K562 (cell line): ENCODE data around the gene P2RY8. TPM values are rescaled to one million over a fixed set of nuclear protein-coding genes. Genes with fewer than 3 reads are reported as not detected.

Experiments
- CBFA2T3 ChIP-seq: fragments of 450-650 bp; IDR thresholded peaks from 2 replicates; pipeline ENCODE4 v1.6.1; 2017
- EP300 ChIP-seq: IDR thresholded peaks from 2 replicates; pipeline ENCODE4 v1.6.1; 2012; ENCODE audit warnings: low read length, improper control_type of control experiment
- JUND ChIP-seq, 2 experiments: IDR thresholded peaks; 2 replicates in 1 of 2; 3 replicates in 1 of 2; pipeline ENCODE4 v1.6.1; 2011; ENCODE audit warnings: borderline replicate concordance in 2 of 2, low read depth in 2 of 2, low read length in 2 of 2, improper control_type of control experiment in 1 of 2, missing biosample characterization in 1 of 2, missing genetic modification characterization in 1 of 2, missing genetic modification reagents in 1 of 2
- KDM1A ChIP-seq, 2 experiments: fragments of 450-650 bp; IDR thresholded peaks; 2 replicates each; pipeline ENCODE4 v1.6.1; 2016; ENCODE audit warnings: mild to moderate bottlenecking in 2 of 2
- KDM4B ChIP-seq, 2 experiments: fragments of 450-650 bp in 1 of 2; sonication (generic) in 1 of 2; IDR thresholded peaks; 2 replicates each; pipeline ENCODE4 v1.6.1; 2016 to 2017; ENCODE audit warnings: borderline replicate concordance in 2 of 2, antibody characterized with exemption in 1 of 2, low read depth in 1 of 2, mild to moderate bottlenecking in 1 of 2
- KLF10 ChIP-seq: fragments of 250-450 bp; sonication (Bioruptor Pico); IDR thresholded peaks from 2 replicates; pipeline ENCODE4 v1.6.1; 2021; ENCODE audit warnings: matching md5 sums
- MIER1 ChIP-seq: fragments of 450-650 bp; IDR thresholded peaks from 2 replicates; pipeline ENCODE4 v1.6.1; 2016; ENCODE audit warnings: antibody characterized with exemption, mild to moderate bottlenecking, low read depth
- NFYB ChIP-seq: IDR thresholded peaks from 2 replicates; pipeline ENCODE4 v1.6.1; 2011; ENCODE audit warnings: mild to moderate bottlenecking, moderate library complexity; ENCODE audit not compliant: insufficient read length; ENCODE audit errors: extremely low read depth
- RB1 ChIP-seq: fragments of 450-650 bp; IDR thresholded peaks from 2 replicates; pipeline ENCODE4 v1.6.1; 2017; ENCODE audit warnings: low read depth, mild to moderate bottlenecking
- RBM22 ChIP-seq: fragments of 200-400 bp; formaldehyde crosslinking; IDR thresholded peaks from 2 replicates; pipeline ENCODE4 v1.6.1; 2018; ENCODE audit warnings: low read length, low read depth; ENCODE audit not compliant: poor library complexity, severe bottlenecking
- RCOR1 ChIP-seq, 2 experiments: IDR thresholded peaks; 2 replicates each; pipeline ENCODE4 v1.6.1; 2012; ENCODE audit warnings: low read depth in 2 of 2, low read length in 2 of 2, borderline replicate concordance in 1 of 2, improper control_type of control experiment in 1 of 2
- STAT6 ChIP-seq: sonication (generic); formaldehyde crosslinking; IDR thresholded peaks from 2 replicates; pipeline ENCODE4 v1.8.1; 2023; ENCODE audit warnings: mild to moderate bottlenecking, missing genetic modification reagents
- TRIM28 ChIP-seq: fragments of 450-650 bp; IDR thresholded peaks from 2 replicates; pipeline ENCODE4 v1.6.1; 2017
- VEZF1 ChIP-seq: fragments of 200-800 bp; sonication (Bioruptor generic); IDR thresholded peaks from 2 replicates; pipeline ENCODE4 v1.6.1; 2017; ENCODE audit warnings: missing genetic modification characterization, missing compliant biosample characterization
- YY1 ChIP-seq, 3 experiments: IDR thresholded peaks; 2 replicates each; pipeline ENCODE4 v1.6.1; 2011; ENCODE audit warnings: low read length in 2 of 3, mild to moderate bottlenecking in 2 of 3, moderate library complexity in 2 of 3, borderline replicate concordance in 1 of 3, control low read depth in 1 of 3, low read depth in 1 of 3; ENCODE audit not compliant: insufficient read depth in 3 of 3, insufficient replicate concordance in 2 of 3, control insufficient read depth in 1 of 3, insufficient read length in 1 of 3; ENCODE audit errors: extremely low read depth in 1 of 3
- ZBTB2 ChIP-seq: fragments of 450-650 bp; IDR thresholded peaks from 2 replicates; pipeline ENCODE4 v1.6.1; 2016; ENCODE audit warnings: antibody characterized with exemption
- ZNF316 ChIP-seq: fragments of 450-650 bp; IDR thresholded peaks from 2 replicates; pipeline ENCODE4 v1.6.1; 2016
- polyA plus RNA-seq, 8 experiments: library from polyadenylated mRNA; depleted of rRNA in 4 of 8; stranded (reverse) in 5 of 8; unstranded in 3 of 8; fragments of >200 nt; fragmentation: Nextera tagmentation in 2 of 8; fragmentation: Illumina TruSeq in 1 of 8; extraction: Ambion mirVana in 2 of 8; extraction: Trizol in 1 of 8; gene quantifications; 2 replicates each; pipeline versions ENCODE4 v1.2.1 to v1.2.3, GENCODE V29; 2011 to 2014; ENCODE audit warnings: inconsistent platforms in 1 of 8, missing spikeins in 1 of 8
- total RNA-seq, 7 experiments: library from RNA; depleted of rRNA in 6 of 7; stranded (reverse); fragments of >200 nt in 6 of 7; fragmentation: Illumina TruSeq in 2 of 7; extraction: Trizol in 2 of 7; gene quantifications; 2 replicates each; pipeline versions ENCODE4 v1.2.1 to v1.2.3, GENCODE V29; 2011 to 2021; ENCODE audit warnings: low replicate concordance in 1 of 7
- TF ChIP-seq, protein P1 (sequence below): sonication (generic); IDR thresholded peaks from 2 replicates; pipeline ENCODE4 v1.6.1; 2016
- TF ChIP-seq, protein P2 (sequence below): fragments of 250-450 bp; sonication (Bioruptor Pico); IDR thresholded peaks from 2 replicates; pipeline ENCODE4 v1.5.0; 2021

The P2RY8 gene
- total and polyA plus RNA-seq, 9 of the 15 experiments (the other 6 are each of a cell fraction or from before 2014, with no cell fraction given): 0.04 to 0.69 (median 0.08) TPM; not detected in 3

GRCh38 chrX:1462596-1463251 lies 74.3 kb downstream of the P2RY8 start (continued):
- TF ChIP-seq TRIM28 (no peak), JUND (IDR thresholded peaks at IDR 0.05; ENCODE audit: borderline replicate concordance, low read depth, low read length) (peak; percentile 85), JUND (tag; IDR thresholded peaks at IDR 0.05; ENCODE audit: borderline replicate concordance, low read depth, low read length) (peak; percentile 83; the same call in 1 of the 3 replicates), VEZF1 (CRISPR knock-in tag) (peak; percentile 48), NFYB (no peak), EP300 (peak; percentile 50; the same call in 1 of the 2 replicates), RBM22 (no peak), KLF10 (no peak), CBFA2T3 (peak; percentile 48), RCOR1 (IDR thresholded peaks at IDR 0.05; ENCODE audit: borderline replicate concordance in 1 of 2, low read depth in 2 of 2, low read length in 2 of 2) (peak in 1 of 2 experiments; percentile 70; a peak in 2 of 4 replicates), RB1 (no peak), ZNF316 (peak; percentile 28; the same call in 1 of the 2 replicates), STAT6 (CRISPR knock-in tag) (no peak), KDM1A (IDR thresholded peaks at IDR 0.05) (peak in 1 of 2 experiments; percentile 41; a peak in 1 of 4 replicates), ZBTB2 (no peak), YY1 (IDR thresholded peaks at IDR 0.05; ENCODE audit: borderline replicate concordance in 1 of 3, control insufficient read depth in 1 of 3, extremely low read depth in 1 of 3, insufficient read depth in 3 of 3, insufficient read length in 1 of 3, insufficient replicate concordance in 2 of 3, low read depth in 1 of 3, low read length in 2 of 3) (no peak), KDM4B (IDR thresholded peaks at IDR 0.05; ENCODE audit: borderline replicate concordance in 2 of 2, low read depth in 1 of 2) (no peak), MIER1 (no peak)
- TF ChIP-seq, protein P1, sequence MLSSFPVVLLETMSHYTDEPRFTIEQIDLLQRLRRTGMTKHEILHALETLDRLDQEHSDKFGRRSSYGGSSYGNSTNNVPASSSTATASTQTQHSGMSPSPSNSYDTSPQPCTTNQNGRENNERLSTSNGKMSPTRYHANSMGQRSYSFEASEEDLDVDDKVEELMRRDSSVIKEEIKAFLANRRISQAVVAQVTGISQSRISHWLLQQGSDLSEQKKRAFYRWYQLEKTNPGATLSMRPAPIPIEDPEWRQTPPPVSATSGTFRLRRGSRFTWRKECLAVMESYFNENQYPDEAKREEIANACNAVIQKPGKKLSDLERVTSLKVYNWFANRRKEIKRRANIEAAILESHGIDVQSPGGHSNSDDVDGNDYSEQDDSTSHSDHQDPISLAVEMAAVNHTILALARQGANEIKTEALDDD: 0 out of 2 replicates have a peak, but pooled peaks have one; percentile 13
- TF ChIP-seq, protein P2, sequence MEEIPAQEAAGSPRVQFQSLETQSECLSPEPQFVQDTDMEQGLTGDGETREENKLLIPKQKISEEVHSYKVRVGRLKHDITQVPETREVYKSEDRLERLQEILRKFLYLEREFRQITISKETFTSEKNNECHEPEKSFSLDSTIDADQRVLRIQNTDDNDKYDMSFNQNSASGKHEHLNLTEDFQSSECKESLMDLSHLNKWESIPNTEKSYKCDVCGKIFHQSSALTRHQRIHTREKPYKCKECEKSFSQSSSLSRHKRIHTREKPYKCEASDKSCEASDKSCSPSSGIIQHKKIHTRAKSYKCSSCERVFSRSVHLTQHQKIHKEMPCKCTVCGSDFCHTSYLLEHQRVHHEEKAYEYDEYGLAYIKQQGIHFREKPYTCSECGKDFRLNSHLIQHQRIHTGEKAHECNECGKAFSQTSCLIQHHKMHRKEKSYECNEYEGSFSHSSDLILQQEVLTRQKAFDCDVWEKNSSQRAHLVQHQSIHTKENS (CRISPR knock-in tag): no peak
